ENCODE measurements around the gene SGPP1. TPM values are rescaled to one million over a fixed set of nuclear protein-coding genes. Genes with fewer than 3 reads are reported as not detected.
"Not testable (repeated sequence)": the region's sequence is repeated elsewhere in the genome, so short reads cannot be mapped to it uniquely, and the experiment has no call there.

The SGPP1 gene
- total RNA-seq, 2 donors from 2014 or later, result 12.1 to 13.1 TPM

DNA sequence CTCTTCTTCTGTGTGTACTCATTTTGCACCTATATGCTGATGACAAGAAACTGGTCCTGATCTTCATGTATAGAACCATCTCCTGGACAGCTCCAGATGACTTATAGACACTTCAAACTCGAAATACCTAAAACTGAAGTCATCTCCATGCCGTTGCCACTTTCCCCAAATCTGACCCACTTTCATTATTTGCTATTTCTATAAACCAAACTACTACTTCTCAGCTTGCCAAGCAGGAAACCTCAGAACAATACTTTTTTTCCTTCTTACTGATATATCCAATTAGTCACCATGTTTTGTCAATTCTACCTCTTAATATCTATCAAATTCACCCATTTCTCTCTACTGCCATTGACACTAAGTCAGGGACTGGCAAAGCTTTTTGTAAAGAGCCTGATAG is 14.8 kb downstream of the SGPP1 start:
- Mint-ChIP-seq H3K4me3 (peak overlapping the region; percentile 11 to 68), H3K27ac (peak overlapping the region; percentile 47)

DNA sequence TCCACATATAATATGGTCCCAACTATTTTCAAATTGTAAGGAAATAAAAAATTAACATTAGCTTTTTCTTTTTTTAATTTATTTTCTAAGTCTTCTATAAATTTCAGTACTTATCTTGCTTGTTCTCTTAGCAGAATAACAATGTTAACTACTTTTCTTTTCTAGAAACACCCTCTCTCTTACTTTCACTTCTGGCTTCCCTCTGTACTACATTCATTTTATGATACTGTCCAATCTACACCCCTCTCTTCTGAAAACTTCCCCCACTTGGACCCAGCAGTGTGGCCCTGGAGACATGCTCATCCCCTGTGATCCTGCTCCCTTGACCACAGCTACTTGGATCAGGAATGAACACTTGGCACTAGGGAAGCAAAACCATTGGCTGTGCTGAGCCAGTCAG is 15.7 kb downstream of the SGPP1 start:
- ATAC-seq (replicated peaks in 1 of 2) (no peak), DNase-seq (no peak)
- Mint-ChIP-seq H3K9me3 (peaks cover 2 to 3% of the 10 kb centered on the region in 2 donors), H3K27me3 (ENCODE audit: low read depth) (no peaks in the 10 kb centered on the region), H3K4me1 (ENCODE audit: low read depth) (peaks cover 24% of the 10 kb centered on the region), H3K36me3 (ENCODE audit: insufficient read depth in 2 of 2) (peaks cover 11 to 19% of the 10 kb centered on the region in 2 donors), H3K4me3 (peak overlapping the region; percentile 53 to 68), H3K27ac (peak overlapping the region; percentile 10)

More for the DNA sequence above, 14.8 kb downstream of the SGPP1 start:
- DNase-seq (peak in 1 of 2 donors; percentile 10), ATAC-seq (replicated peaks in 1 of 2) (peak; percentile 75 to 93)
- peaks cover 11 to 24% of the 10 kb centered on the region in 2 donors for H3K36me3 Mint-ChIP-seq (ENCODE audit: insufficient read depth in 2 of 2)
- H3K9me3 Mint-ChIP-seq, result peaks cover 3 to 6% of the 10 kb centered on the region in 2 donors
- no peaks in the 10 kb centered on the region for H3K27me3 Mint-ChIP-seq (ENCODE audit: low read depth)
- H3K4me1 Mint-ChIP-seq (ENCODE audit: low read depth), result peaks cover 24% of the 10 kb centered on the region

DNA sequence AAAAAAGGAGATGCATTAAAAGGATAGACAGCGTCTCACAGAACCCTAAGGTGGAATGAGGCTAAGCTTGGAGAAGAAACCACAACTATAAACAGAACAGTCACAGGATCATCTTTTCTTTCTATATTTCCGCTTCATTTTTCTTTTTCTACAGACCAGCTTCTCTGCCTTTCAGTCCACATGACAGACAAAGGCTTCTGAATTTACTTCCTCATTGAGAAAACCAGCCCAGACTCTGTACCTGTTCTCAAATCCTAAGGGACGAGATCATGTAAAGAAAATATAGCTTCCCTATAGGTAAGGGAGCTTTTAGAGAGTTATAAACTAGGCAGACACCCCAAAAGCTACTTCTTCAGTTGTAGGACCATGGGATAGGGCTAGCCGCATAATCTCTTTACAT is 17.4 kb downstream of the SGPP1 start:
- H3K9me3 Mint-ChIP-seq, result peaks cover 0 to 2% of the 10 kb centered on the region in 2 donors
- H3K4me1 Mint-ChIP-seq (ENCODE audit: low read depth), result peaks cover 24% of the 10 kb centered on the region
- DNase-seq (no peak), ATAC-seq (replicated peaks in 1 of 2) (no peak)
- peaks cover 5 to 9% of the 10 kb centered on the region in 2 donors for H3K36me3 Mint-ChIP-seq (ENCODE audit: insufficient read depth in 2 of 2)
- no peaks in the 10 kb centered on the region for H3K27me3 Mint-ChIP-seq (ENCODE audit: low read depth)
- H3K4me3 Mint-ChIP-seq, result no peak overlapping the region
- no peak overlapping the region for H3K27ac Mint-ChIP-seq

DNA sequence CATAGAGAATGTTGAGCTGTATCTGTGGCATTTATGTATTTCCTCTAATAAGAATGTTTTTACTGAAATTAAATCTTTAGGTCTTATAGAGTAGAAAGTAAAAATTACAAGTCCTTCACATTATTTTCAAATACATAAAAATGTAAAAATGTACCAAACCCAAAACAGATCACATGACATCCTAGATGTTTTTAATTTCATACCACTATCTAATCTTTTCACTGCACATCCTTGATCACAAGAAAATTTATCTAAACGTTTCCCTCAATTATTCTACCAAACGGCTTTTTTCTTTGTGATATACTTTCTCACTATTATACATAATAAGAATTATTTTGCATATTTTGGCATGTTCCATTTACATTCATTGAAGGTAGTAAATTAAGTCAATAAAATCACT is 18.3 kb downstream of the SGPP1 start:
- no peak for DNase-seq
- ATAC-seq (replicated peaks in 1 of 2), result no peak
- H3K36me3 Mint-ChIP-seq (ENCODE audit: insufficient read depth in 2 of 2), result peaks cover 4 to 5% of the 10 kb centered on the region in 2 donors
- H3K9me3 Mint-ChIP-seq, result peaks cover 0 to 2% of the 10 kb centered on the region in 2 donors
- no peaks in the 10 kb centered on the region for H3K27me3 Mint-ChIP-seq (ENCODE audit: low read depth)
- H3K27ac Mint-ChIP-seq, result no peak overlapping the region
- peaks cover 24% of the 10 kb centered on the region for H3K4me1 Mint-ChIP-seq (ENCODE audit: low read depth)
- H3K4me3 Mint-ChIP-seq, result no peak overlapping the region

DNA sequence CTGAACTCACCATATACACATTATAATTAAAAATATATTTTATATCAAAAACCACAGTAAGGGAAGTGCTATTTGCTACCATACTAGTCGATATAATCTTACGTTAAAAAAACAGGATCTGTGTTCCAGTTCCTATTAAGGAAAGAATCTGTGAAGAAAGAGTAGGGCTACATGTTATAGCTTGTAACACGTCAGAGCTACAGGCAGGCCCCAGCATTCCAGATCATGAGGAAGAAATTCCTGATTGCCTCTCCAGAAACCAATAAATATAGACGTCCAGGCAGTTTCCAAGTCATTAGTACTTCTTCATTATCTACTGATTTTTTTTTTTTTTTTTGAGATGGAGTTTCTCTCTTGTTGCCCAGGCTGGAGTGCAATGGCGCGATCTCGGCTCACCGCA is 20.6 kb downstream of the SGPP1 start:
- Mint-ChIP-seq H3K27me3 (ENCODE audit: low read depth) (no peaks in the 10 kb centered on the region), H3K27ac (no peak overlapping the region), H3K4me1 (ENCODE audit: low read depth) (peaks cover 17% of the 10 kb centered on the region), H3K9me3 (no peaks in the 10 kb centered on the region), H3K4me3 (no peak overlapping the region), H3K36me3 (ENCODE audit: insufficient read depth in 2 of 2) (peaks cover 1 to 4% of the 10 kb centered on the region in 2 donors)
- DNase-seq (no peak), ATAC-seq (replicated peaks in 1 of 2) (no peak)

DNA sequence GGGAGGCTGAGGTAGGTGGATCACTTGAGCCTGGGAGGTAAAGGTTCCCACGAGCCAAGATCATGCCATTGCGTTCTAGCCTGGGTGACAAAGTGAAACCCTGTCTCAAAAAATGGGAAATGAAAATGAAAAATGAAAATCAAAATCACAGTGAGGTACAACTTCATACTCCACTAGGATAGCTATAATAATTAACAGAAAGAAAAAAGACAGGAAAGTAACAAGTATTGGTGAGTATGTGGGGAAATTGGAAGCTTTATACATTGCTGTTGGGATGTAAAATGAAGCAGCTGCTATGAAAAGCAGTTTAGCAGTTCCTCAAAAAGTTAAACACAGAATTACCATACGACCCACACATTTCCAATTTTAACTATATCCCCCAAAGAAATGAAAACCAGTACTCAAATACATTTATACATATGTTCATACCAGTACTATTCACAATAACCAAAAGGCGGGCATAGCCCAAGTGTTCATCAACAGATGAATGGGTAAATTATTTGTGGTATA is 22.2 kb downstream of the SGPP1 start:
- no peak for DNase-seq
- Mint-ChIP-seq H3K36me3 (ENCODE audit: insufficient read depth in 2 of 2) (peaks cover 0 to 4% of the 10 kb centered on the region in 2 donors), H3K9me3 (no peaks in the 10 kb centered on the region), H3K27me3 (ENCODE audit: low read depth) (no peaks in the 10 kb centered on the region), H3K4me3 (no peak overlapping the region), H3K4me1 (ENCODE audit: low read depth) (peaks cover 25% of the 10 kb centered on the region), H3K27ac (peak overlapping the region; percentile 57)
- no peak for ATAC-seq (replicated peaks in 1 of 2)

DNA sequence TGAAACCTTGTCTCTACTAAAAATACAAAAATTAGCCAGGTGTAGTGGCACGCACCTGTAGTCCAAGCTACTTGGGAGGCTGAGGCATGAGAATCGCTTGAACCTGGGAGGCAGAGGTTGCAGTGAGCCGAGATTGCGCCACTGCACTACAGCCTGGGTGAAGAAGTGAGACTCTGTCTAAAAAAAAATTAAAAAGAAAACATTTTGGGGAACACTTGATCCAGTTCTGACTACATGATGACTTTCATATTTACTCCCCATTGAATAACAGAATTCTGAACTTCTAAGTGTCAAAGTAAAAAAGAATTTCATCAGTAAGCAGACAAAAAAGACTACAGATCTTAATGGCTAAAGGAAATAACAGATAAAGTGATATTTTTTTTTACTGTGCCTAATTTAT is 25.3 kb downstream of the SGPP1 start:
- H3K36me3 Mint-ChIP-seq (ENCODE audit: insufficient read depth in 2 of 2); DNase-seq; H3K4me3 Mint-ChIP-seq; H3K27me3 Mint-ChIP-seq (ENCODE audit: low read depth); ATAC-seq (replicated peaks in 1 of 2); H3K9me3 Mint-ChIP-seq; H3K27ac Mint-ChIP-seq: not testable (repeated sequence)
- H3K4me1 Mint-ChIP-seq (ENCODE audit: low read depth), result peaks cover 20% of the 10 kb centered on the region

DNA sequence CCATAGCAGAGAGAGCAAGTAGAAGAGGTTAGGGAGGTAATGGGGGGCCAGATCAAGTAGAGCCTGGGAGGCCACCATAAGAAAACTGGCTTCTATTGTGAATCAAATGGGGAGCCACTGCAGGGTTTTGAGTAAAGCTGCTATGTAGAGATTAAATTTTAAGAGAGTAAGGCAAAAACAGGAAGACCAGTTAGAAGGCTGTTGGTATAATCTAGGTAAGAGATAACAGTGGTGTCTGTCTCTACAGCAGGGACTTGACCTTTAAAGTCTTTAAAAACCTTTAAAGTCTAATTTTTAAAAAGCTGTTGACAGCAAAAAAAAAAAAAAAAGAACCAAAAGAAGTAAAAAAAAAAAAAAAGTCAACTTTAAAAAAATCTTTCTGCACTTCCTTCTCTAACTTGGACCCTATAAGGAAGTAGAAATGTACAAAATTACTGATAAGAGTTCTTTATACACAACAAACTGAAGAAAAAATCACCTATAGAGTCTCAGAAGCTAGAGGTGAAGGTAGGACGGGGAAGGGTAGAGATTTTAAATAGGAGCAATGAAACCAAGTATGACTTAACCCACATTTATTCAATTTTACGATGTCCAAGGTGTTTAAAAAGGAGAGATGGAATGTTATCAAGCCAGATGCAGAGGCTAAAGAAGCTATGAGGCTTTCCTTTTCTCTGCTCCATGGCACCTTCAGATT is 26.1 kb downstream of the SGPP1 start:
- no peaks in the 10 kb centered on the region for H3K9me3 Mint-ChIP-seq
- no peaks in the 10 kb centered on the region for H3K27me3 Mint-ChIP-seq (ENCODE audit: low read depth)
- no peak overlapping the region for H3K27ac Mint-ChIP-seq
- peaks cover 2 to 7% of the 10 kb centered on the region in 2 donors for H3K36me3 Mint-ChIP-seq (ENCODE audit: insufficient read depth in 2 of 2)
- H3K4me1 Mint-ChIP-seq (ENCODE audit: low read depth), result peaks cover 20% of the 10 kb centered on the region
- ATAC-seq (replicated peaks in 1 of 2) (no peak), DNase-seq (no peak)
- H3K4me3 Mint-ChIP-seq, result no peak overlapping the region

DNA sequence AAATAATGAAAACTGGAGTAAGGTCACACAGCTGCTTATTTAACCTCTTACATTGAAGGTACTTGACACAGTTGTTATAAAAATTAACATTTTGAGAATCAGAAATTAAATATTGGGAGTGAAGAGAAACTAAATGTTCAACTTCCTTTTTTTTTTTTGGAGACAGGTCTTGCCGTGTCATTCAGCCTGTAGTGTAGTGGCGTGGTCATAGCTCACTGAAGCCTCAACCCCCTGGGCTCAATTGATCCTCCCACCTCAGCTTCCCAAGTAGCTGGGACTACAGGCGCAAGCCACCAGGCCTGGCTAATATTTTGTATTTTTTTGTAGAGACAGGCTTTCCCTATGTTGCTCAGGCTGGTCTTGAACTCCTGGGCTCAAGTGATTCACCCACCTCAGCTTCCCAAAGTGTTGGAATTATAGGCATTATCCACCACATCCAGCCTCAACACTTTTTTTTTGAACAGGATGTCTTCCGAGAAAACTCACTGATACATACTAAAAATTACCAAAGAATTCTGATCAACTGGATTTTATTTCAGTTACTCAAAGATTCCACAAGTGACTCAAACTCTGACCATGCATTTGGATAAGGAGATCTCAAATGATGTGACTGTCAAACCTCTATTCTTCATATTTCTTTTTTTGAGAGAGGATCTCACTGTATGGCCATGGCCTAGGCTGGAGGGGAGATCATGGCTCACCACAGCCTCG is 35.4 kb downstream of the SGPP1 start:
- Mint-ChIP-seq H3K27me3 (ENCODE audit: low read depth) (no peaks in the 10 kb centered on the region), H3K4me3 (no peak overlapping the region), H3K9me3 (no peaks in the 10 kb centered on the region), H3K27ac (no peak overlapping the region), H3K36me3 (ENCODE audit: insufficient read depth in 2 of 2) (peaks cover 1 to 2% of the 10 kb centered on the region in 2 donors), H3K4me1 (ENCODE audit: low read depth) (no peaks in the 10 kb centered on the region)
- ATAC-seq (replicated peaks in 1 of 2) (no peak), DNase-seq (no peak)

DNA sequence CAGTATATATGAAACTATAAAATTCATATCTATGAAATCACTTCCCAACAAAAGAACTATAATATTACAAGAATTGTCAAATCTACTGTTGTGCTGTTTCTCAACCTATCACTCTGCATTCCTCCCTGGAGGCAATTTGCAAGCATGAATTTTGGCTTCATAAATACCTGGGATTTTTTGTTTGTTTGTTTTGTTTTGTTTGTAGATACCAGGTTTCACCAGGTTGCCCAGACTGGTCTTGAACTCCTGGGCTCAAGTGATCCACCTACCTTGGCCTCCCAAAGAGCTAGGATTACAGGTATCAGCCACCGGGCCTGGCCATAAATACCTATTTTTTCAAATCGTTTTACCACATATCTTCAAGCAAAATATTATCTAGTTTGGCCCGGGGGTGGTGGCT is 38.7 kb downstream of the SGPP1 start:
- Mint-ChIP-seq H3K36me3 (ENCODE audit: insufficient read depth in 2 of 2) (peaks cover 0 to 2% of the 10 kb centered on the region in 2 donors), H3K9me3 (no peaks in the 10 kb centered on the region), H3K4me3 (no peak overlapping the region), H3K27ac (no peak overlapping the region), H3K27me3 (ENCODE audit: low read depth) (no peaks in the 10 kb centered on the region), H3K4me1 (ENCODE audit: low read depth) (no peaks in the 10 kb centered on the region)
- DNase-seq (no peak), ATAC-seq (replicated peaks in 1 of 2) (no peak)

DNA sequence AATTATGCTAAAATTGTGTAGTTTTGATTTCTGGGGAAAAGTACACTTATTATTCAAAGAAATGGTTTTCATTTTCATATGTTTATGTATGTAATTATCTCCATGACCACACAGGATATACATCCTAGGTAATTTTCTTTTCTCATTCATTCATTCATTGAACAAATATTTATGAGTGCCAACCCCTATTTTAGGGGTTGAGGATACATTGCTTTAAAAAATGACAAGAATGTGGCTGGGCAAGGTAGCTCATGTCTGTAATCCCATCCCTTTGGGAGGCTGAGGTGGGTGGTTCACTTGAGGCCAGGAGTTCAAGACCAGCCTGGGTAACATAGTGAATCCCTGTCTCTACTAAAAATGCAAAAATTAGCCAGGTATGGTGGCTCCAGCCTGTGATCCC is 40.9 kb downstream of the SGPP1 start:
- DNase-seq (no peak), ATAC-seq (replicated peaks in 1 of 2) (no peak)
- peaks cover 0 to 2% of the 10 kb centered on the region in 2 donors for H3K36me3 Mint-ChIP-seq (ENCODE audit: insufficient read depth in 2 of 2)
- H3K27ac Mint-ChIP-seq, result no peak overlapping the region
- H3K4me3 Mint-ChIP-seq, result no peak overlapping the region
- no peaks in the 10 kb centered on the region for H3K9me3 Mint-ChIP-seq
- no peaks in the 10 kb centered on the region for H3K4me1 Mint-ChIP-seq (ENCODE audit: low read depth)
- H3K27me3 Mint-ChIP-seq (ENCODE audit: low read depth), result no peaks in the 10 kb centered on the region

DNA sequence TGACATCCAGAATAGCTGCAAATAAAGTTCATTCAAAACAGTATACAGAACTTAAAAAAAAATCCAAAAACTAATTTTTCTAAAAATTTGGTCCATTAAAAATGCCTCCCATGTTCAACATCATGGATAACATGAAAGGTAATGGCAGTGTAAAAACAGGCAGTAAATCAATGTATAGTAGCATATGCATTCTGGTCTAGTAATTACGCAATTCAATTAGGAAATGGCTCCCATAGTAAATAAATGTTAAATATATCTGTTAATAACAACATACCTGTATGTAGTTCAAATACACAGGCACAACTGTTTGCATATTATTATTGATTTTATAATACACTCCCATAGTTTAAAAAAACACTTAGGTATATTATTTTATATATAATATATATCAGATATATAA is 42.5 kb downstream of the SGPP1 start:
- H3K36me3 Mint-ChIP-seq (ENCODE audit: insufficient read depth in 2 of 2), result peaks cover 0 to 4% of the 10 kb centered on the region in 2 donors
- DNase-seq, result no peak
- H3K4me1 Mint-ChIP-seq (ENCODE audit: low read depth), result no peaks in the 10 kb centered on the region
- no peak overlapping the region for H3K27ac Mint-ChIP-seq
- no peaks in the 10 kb centered on the region for H3K9me3 Mint-ChIP-seq
- no peak for ATAC-seq (replicated peaks in 1 of 2)
- no peaks in the 10 kb centered on the region for H3K27me3 Mint-ChIP-seq (ENCODE audit: low read depth)
- H3K4me3 Mint-ChIP-seq, result no peak overlapping the region

DNA sequence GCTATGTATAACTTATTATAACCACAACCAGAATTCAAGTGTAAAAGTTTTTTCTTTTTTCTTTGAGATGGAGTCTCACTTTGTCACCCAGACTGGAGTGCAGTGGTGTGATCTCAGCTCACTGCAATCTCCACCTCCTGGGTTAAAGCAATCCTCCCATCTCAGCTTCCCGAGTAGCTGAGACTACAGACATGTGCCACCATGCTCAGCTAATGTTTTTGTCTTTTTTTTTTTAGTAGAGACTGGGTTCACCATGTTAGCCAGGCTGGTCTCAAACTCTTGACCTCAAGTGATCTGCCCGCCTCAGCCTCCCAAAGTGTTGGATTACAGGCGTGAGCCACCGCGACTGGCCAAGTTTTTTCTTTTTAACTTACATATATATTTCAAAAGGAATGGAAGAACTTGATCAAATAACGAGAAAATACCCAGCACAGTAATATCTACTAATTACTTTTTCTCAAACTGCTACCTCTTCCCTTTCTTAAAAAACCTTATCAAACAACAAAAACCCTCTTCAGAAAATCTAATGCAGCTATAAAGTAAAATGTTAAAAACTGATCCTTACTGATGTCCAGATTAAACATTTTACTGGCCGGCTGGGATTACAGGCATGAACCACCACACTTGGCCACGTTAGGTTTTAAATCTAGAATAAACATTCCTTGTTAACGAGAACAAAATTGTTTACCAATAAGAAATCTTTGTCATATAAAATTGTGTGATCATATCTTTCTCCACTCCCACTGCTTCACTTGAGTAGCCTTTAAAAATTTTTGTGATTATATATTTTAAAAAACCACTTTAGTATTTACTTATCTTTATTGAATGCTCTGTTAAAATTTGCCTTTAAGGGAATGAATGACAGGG is 44.9 kb downstream of the SGPP1 start:
- Mint-ChIP-seq H3K36me3 (ENCODE audit: insufficient read depth in 2 of 2) (peaks cover 0 to 4% of the 10 kb centered on the region in 2 donors), H3K27me3 (ENCODE audit: low read depth) (no peaks in the 10 kb centered on the region), H3K9me3 (no peaks in the 10 kb centered on the region), H3K4me3 (no peak overlapping the region), H3K4me1 (ENCODE audit: low read depth) (no peaks in the 10 kb centered on the region), H3K27ac (no peak overlapping the region)
- ATAC-seq (replicated peaks in 1 of 2) (no peak), DNase-seq (no peak)

Data from activated T-cell treated with anti-CD3 and anti-CD28 coated beads, Interleukin-2, amount 50 U/mL, for 72 hours (primary cell).